ENCODE data around the gene GPC2.

The GPC2 gene

GRCh38 chr7:100127866-100128636 is 49.1 kb downstream of the GPC2 start:
- TF ChIP-seq REST (IDR thresholded peaks at IDR 0.05; ENCODE audit: low read depth) (no peak), EGR1 (IDR thresholded peaks at IDR 0.05) (no peak), RAD21 (IDR thresholded peaks at IDR 0.05; ENCODE audit: low read depth) (no peak), USF1 (IDR thresholded peaks at IDR 0.05) (no peak), CREB1 (IDR thresholded peaks at IDR 0.05; ENCODE audit: low read depth) (no peak), CEBPB (IDR thresholded peaks at IDR 0.05) (no peak), TAF1 (IDR thresholded peaks at IDR 0.05; ENCODE audit: low read depth) (no peak), YY1 (IDR thresholded peaks at IDR 0.05; ENCODE audit: low read depth) (no peak), TEAD4 (IDR thresholded peaks at IDR 0.05) (no peak), MAX (IDR thresholded peaks at IDR 0.05) (no peak), ZBTB7A (IDR thresholded peaks at IDR 0.05; ENCODE audit: low read depth) (no peak), FOXM1 (IDR thresholded peaks at IDR 0.05; ENCODE audit: borderline replicate concordance, low read depth) (no peak), EP300 (IDR thresholded peaks at IDR 0.05; ENCODE audit: borderline replicate concordance) (no peak)

GRCh38 chr7:100126931-100127865 is 50.0 kb downstream of the GPC2 start, which contains the start of gene MBLAC1:
TSS of gene MBLAC1 (plus strand) at chr7:100126967. CDS start at chr7:100127396, 429 bp downstream.
- TF ChIP-seq MAX (IDR thresholded peaks at IDR 0.05) (peak; percentile 64), EP300 (IDR thresholded peaks at IDR 0.05; ENCODE audit: borderline replicate concordance) (no peak; the same call in 1 of the 2 replicates), EGR1 (IDR thresholded peaks at IDR 0.05) (no peak), FOXM1 (IDR thresholded peaks at IDR 0.05; ENCODE audit: borderline replicate concordance, low read depth) (no peak), TCF12 (IDR thresholded peaks at IDR 0.05; ENCODE audit: low read depth) (peak; percentile 41; the same call in 1 of the 2 replicates), USF1 (IDR thresholded peaks at IDR 0.05) (no peak), RAD21 (IDR thresholded peaks at IDR 0.05; ENCODE audit: low read depth) (no peak), REST (IDR thresholded peaks at IDR 0.05; ENCODE audit: low read depth) (no peak), NFIC (IDR thresholded peaks at IDR 0.05) (no peak), YY1 (IDR thresholded peaks at IDR 0.05; ENCODE audit: low read depth) (peak; percentile 90), TAF1 (IDR thresholded peaks at IDR 0.05; ENCODE audit: low read depth) (peak; percentile 84), CEBPB (IDR thresholded peaks at IDR 0.05) (no peak), TEAD4 (IDR thresholded peaks at IDR 0.05) (no peak), ZBTB7A (IDR thresholded peaks at IDR 0.05; ENCODE audit: low read depth) (peak; percentile 93), CREB1 (IDR thresholded peaks at IDR 0.05; ENCODE audit: low read depth) (no peak)

- no peak for TF ChIP-seq CEBPB (IDR thresholded peaks at IDR 0.05)
- TF ChIP-seq ZBTB7A (IDR thresholded peaks at IDR 0.05; ENCODE audit: low read depth) = no peak
- TF ChIP-seq TAF1 (IDR thresholded peaks at IDR 0.05; ENCODE audit: low read depth) = no peak
- TF ChIP-seq TEAD4 (IDR thresholded peaks at IDR 0.05) = no peak
- no peak for TF ChIP-seq EP300 (IDR thresholded peaks at IDR 0.05; ENCODE audit: borderline replicate concordance)
- TF ChIP-seq TCF12 (IDR thresholded peaks at IDR 0.05; ENCODE audit: low read depth) = no peak
- TF ChIP-seq MAX (IDR thresholded peaks at IDR 0.05) = no peak; the same call in 1 of the 2 replicates
- TF ChIP-seq NFIC (IDR thresholded peaks at IDR 0.05) = no peak
- TF ChIP-seq EGR1 (IDR thresholded peaks at IDR 0.05) = no peak
- peak; percentile 50; the same call in 1 of the 2 replicates for TF ChIP-seq USF1 (IDR thresholded peaks at IDR 0.05)
- TF ChIP-seq RAD21 (IDR thresholded peaks at IDR 0.05; ENCODE audit: low read depth) = no peak
- 0 out of 2 replicates have a peak, but pooled peaks have one; percentile 12 for TF ChIP-seq FOXM1 (IDR thresholded peaks at IDR 0.05; ENCODE audit: borderline replicate concordance, low read depth)
- TF ChIP-seq REST (IDR thresholded peaks at IDR 0.05; ENCODE audit: low read depth) = no peak
- TF ChIP-seq YY1 (IDR thresholded peaks at IDR 0.05; ENCODE audit: low read depth) = no peak
Measured at GRCh38 chr7:100126239-100126930, 50.8 kb downstream of the GPC2 start.

Measured in Ishikawa (cell line).